Dermis blood vessel endothelial cell (primary cell): ENCODE results near the gene NOL4L. TPM values are rescaled to one million over a fixed set of nuclear protein-coding genes. Genes with fewer than 3 reads are reported as not detected.

Source experiments
- DNase-seq: peaks from one replicate; pipeline ENCODE4 v3.0.0; 2010
- total RNA-seq: library from RNA; depleted of rRNA; stranded (reverse); fragments of >200 nt; gene quantifications from 2 replicates; pipeline ENCODE4 v1.2.3, GENCODE V29; 2014

Gene NOL4L
- total RNA-seq, 1 donor from 2014 or later: 15.8 TPM

- no peak for DNase-seq
Observed at GRCh38 chr20:32468313-32468640, 116.9 kb downstream of the NOL4L start.

GRCh38 chr20:32467506-32468312 is 117.4 kb downstream of the NOL4L start:
- no peak for DNase-seq

- peak; percentile 59 for DNase-seq
Observed at GRCh38 chr20:32466739-32467505, 118.2 kb downstream of the NOL4L start.

- DNase-seq: peak; percentile 58
Observed at GRCh38 chr20:32465901-32466675, 119.0 kb downstream of the NOL4L start.

DNA sequence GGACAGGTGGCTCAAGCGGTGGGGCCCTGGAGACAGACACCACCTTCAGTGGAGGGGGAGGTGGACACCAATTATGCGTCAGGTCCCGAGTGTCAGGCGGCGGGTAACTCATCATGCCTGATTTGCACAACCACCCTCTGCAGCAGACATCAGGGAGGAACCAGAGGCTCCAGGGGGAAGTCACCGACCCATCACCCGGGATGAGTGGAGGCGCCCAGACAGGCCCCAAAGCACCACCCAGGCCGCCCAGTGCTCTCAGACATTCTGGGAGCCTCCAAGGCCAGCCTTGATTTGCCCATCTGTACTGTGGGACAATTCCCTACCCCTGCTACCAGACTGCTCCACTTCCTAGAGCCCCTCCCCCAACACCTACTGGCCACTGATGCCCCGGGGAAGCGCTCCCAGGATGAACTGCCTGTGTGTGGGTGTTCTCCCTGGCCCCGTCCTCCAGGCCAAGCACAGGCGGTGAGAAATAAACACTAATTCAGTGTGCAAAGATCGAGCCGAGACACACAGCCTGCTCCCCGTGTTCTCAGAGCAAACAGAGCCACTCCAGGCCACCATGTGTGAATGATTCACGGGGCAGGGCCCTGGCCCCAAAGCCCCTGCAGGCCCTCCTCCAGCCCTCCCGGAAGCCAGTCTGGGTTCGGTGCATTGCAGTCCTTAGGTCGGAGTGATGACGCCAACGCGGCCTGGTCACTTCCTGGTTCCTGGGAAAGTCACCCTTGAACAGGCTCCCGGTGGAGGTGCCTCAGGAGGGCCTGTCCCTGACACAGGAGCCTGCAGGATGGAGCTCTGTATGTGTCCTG is 119.8 kb downstream of the NOL4L start:
- peak; percentile 92 for DNase-seq

DNA sequence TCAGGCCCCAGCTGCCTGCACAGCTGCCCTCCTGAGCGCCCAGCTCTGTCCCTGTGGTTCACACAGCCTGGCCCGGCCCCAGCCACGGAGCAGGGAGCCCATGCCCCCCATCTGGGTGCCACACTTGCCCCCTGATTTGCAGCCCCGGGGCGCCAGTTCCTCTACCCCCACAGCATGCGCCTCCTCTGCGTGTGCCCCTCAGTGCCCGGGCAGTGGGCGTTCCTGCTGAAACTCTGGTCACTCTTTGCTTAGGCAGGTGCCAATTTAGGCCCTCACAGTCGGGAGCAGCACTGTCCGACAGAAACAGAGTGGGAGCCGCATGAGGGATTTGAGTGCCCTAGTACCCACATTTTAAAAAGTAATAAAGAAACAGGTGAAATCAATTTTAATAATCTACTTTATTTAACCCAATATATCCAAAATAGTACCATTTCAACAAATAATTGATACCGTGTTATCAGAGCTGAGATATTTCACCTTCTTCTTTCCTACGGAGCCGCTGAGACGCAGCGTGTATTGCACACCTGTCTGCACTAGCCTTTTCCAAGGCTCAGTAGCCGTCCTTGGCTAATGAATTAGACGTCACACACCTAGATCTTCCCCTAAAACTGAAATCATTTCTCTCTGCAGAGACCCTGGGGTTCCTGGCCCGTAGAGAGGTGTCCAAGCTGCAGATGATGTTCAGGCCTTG is 120.6 kb downstream of the NOL4L start:
- DNase-seq: no peak

GRCh38 chr20:32463642-32464400 is 121.3 kb downstream of the NOL4L start:
- DNase-seq: no peak

DNA sequence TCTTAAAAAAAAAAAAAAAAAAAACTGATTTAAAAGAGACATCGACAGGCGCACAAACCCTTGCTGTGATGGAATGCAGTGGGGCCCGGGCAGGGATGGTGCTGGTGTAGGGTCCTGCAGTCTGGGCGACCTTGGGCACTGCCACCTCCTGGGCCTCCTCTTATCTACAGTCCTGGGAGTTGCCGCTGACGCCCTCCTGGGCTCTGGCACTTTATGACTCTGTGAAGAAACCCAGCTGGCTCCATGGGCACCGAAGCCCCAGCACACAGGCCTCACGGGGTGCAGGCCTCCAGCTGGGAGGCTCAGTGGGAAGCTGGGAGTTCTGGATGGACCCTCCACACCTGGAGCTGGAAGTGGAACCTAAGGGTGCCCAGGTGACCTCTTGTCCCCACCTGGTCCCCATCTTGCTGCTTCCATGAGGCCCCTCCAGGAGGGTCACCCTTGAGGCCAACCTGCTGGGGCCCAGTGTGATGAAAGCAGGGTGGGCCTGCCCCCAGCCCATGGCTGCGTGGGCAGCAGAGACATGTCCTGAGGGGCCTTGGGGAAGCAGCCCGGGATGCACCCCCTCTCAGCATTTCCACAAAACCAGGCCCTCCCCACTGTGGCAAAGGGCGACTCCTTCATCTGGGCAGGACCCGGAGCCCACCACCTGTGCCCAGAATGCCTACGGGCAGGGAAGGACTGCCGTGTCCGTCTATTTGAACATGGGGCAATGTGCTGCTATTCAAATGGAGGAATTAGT is 122.1 kb downstream of the NOL4L start:
- DNase-seq: no peak

DNA sequence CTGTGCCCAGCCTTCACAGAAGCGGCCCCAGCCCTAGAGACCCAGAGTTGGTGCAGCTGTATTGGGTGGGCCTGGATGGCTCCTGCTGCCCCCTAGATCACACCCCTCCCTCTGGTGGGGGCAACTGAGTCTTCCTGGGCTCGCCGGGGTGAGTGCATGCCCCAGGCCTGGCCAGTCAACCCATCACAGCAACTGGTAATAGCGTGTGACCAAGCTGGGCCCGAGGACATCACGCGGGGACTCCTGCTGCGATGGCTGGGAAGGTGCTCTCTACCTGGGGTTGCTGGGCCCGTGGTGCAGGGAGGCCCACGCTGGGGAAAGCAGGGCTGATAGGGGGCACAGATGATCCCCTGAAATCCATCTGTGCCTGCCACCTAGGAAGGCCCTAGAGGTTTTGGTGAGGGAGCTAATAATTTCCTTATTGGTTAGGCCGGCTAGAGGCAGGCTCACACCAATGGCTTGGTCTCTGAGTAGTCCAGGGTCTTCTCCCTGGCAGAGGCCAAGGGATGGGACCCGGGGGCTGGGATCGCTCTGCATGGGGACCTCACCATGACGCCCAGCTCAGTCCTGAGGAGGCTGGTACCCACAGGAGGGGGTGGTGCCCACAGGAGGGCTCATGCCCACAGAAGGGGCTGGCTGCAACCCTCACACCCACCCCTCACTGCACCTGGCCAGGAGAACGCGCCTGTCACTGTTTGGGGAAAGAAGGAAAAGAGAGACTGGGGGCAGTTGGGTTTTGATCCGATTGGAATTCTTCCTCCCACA is 123.1 kb downstream of the NOL4L start:
- DNase-seq: no peak

DNA sequence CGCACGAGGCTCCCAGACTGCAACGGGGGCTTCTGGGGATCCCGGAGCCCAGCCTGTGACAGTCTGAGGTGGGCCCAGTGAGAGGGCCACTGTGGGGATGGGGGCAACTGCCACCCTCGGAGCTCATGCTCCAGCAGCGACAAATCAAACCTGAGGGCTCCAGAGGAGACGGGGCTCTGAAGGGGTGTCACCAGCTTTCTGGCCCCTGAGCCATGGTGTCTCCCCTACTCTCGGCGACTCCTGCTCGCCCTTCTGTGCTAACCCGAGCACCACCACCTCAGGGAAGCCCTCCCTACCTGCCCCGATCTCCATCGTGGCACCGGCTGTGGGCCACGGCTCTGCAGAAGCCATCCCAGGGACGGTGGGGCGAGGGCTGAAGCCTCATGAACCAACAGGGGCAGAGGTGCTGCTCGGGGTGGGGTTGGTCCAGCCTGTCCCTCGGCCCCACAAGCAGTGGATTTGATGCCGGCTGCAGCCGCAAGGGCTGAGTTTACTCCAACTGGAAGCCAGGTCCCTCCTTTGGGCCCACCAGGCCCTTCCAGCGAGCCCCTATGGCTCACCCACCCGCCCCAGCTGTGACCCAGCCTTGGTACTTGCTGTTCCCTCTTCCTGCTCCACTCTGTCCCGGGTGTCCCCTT is 124.3 kb downstream of the NOL4L start:
- no peak for DNase-seq

DNA sequence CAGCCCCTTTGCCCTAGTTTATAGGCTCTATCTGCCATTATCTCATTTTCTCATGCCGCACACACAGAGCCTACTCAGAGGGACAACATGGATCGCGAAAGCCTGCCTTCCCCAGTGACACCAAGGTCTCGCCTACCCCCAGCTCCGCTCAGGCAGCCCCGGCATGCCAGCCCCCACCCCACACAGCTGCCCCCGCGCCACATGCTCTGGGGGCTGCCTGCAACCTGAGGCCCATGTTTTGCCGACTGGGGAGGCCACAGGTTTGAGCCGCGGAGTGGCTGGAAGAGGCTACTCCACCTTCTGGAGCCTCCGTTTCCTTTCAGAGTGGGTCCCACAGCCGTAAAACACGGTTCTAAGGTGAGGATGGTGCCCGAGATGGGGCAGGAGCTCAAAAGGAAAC is 124.9 kb downstream of the NOL4L start:
- no peak for DNase-seq

- no peak for DNase-seq
Observed at GRCh38 chr20:32458837-32459220, 126.3 kb downstream of the NOL4L start.

DNA sequence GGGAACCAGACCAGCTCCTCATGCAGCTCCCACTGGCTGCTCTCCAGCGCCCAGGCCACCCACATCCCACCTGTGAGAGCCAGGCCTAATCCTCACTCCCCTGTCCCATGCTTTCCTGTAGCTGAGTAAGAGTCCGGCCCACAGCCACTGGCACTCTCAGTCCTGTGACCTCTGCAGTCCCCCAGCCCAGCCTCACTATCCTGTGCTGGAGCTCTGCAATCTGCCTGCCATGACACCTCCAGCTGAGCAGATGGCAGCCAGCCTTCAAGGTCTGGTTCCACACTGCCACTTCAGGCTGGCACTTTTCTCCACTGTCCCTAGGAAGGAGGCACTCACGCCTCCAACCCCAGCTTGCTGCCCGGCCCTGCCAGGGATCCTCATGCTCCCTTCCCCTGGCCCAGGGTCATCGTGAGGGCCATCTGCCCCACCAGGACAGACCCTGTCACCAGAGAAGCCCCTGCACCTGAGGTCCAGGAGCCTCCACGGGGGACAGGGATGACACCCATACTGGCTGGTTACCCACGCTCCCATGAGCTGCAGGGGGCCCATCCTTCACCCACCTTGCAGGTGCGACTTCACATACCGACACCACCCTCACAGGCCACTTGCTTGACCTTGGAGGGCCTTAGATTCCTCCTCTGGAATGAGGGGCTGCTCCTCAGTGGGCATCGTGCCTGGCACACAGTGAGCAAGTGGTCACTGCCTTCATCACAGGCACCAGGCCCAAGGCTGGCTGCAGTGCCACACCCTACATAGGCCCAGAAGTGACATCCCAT is 126.9 kb downstream of the NOL4L start:
- DNase-seq: no peak

DNA sequence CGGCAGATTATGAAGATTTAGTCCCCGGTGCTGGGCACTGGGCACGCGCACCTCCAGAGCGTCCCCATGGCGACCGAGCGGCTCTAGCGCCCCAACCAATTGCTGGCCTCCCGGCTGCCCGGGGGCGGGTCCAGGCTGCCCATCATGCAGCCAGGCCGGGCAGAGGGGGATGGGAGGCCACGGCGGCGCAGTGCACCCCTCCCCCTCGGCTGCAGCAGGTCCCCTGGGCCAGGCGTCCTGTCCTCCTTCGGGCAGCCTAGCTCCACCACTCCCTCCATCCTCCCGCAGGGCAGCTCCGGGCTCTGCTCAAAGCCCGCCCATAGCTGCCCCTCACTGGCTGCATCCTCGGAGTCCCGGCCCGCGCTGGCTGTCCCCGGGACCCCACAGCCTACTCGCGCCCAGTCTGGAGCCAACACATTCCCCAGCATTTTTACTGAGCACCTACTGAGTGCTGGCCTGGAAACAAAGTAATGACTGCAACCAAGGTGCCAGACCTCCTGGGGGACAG is 127.6 kb downstream of the NOL4L start:
- peak; percentile 67 for DNase-seq

DNA sequence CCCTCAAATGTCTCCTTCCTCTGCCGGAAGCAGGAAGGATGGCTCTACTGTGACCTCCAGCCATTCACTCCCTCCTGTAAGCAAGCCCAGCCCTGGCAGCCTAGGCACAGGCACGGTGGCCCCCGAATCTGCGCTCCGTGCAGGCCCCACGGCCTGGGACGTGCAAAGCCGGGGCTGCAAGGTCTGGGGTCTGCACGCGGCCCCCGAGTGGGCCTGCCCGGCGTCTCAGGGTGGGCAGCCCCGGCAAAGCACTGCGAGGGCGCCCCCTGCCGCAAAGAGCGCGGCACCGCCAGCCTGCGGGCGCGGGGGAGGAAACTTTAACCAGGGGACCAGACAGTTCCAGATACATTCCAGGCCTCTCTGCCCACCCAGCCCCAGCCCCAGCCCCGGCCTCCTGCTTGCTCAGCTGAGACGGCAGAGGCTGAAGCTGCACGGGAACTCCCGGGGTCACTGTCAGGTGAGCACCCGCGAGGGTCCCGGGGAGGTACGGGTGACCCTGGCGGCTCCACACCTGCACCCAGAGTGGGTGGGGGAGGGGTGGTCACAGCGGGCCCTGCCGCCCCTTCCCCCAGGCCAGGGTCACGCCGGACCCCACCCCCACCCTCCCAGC is 128.2 kb downstream of the NOL4L start:
- DNase-seq: peak; percentile 58

- no peak for DNase-seq
Observed at GRCh38 chr20:32455901-32456701, 129.0 kb downstream of the NOL4L start.
